Activated CD8-positive, alpha-beta memory T cell treated with anti-CD3 and anti-CD28 coated beads, Interleukin-2, amount 50 U/mL, for 24 hours (primary cell): ENCODE data around the gene CCL27.

Source experiments
- DNase-seq: peaks from one replicate; pipeline ENCODE4 v3.0.0-alpha.2; 2020; ENCODE audit errors: extremely low read depth

CCL27 gene

DNA sequence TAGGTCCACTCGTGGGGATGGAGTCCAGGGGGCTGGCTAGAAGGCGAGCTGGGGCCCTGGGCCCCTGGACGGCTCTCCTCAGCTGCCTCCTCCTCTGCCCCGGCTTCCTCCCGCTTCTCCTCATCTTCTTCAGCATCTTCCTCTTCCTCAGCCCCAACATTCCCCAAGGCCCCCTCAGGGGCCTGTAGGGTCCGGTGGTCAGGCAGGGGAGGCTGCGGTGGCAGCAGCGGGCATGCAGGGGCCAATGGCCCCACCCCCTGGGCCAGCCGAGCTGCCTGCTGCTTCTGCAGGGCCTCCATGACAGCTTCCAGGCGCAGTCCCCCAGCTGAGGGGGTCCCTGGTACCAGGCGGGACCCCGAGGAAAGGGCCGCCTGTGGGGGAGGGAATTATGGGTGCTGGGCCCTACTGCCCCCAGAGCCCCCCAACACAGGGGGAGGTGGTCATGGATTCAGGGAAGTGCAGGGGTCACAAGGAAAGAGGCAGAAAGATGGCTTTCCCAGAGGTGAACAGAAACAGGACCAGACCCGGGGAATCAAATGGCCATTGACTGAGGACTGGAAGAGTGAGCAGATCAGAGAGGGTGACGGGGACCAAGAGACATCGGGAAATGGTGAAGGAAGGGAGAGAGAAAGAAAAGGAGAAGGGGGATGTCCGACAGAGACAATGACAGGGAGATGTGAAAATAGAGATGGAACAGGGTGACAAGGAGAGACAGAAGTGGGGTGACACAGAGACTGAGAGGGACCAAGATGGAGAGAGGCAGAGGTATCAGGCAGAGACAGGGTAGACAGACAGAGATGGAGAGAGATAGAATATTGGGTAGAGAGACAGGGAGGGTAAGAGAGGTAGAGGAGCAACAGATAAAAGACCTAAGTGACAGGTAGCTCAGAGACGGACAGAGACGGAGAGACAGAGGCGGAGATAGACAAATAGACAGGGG is 34.5 kb downstream of the CCL27 start:
- no peak for DNase-seq

DNA sequence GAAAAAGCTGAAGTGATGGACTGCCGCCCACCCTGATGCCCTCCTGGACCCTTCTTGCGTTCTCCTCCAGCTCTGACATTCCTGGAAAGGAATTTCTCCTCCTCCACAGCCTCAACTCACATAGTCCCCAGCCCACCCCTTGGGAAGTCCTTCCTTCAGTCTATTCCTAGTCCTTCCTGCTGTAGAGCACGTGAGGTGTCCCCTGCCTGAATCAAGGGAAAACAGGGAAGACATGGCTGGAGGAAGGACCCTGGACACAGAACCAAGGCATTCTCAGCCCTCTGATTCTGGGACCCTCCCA is 37.3 kb downstream of the CCL27 start:
- DNase-seq, result no peak

DNA sequence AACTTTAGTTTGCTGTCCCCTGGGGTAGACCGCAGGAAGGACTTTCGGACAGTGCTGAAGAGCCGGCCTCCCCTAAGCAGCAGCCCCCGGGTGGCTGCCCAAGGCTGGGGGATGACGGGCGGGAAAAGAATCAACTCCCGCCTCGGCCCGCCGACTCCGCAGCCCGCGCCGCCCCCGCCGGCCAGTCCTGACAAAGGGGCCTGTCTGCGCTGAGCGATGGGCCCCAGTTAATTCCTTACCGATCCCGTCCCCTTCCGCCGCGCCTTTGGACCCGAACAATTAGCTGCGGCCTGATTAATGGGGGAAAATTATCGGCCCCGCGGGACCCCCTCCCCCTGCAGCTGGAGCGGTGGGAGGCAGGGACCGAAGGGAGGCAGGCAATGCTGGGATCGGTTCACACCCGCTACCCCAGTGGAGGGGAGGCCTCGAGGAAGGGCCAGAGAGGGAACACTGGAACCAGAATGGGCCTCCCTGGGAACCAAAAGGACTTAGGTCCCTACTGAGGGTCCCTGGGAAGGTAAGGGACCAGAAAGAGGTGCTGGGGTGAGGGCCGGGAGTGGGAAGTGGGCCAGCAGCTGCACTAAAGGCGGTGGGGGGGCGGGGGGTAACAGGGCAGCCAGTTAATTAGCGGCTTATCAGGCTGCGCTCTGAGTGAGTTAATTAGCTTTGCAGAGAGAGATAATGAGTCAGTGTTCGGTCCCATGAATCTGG is 37.8 kb downstream of the CCL27 start:
- DNase-seq, result no peak

DNA sequence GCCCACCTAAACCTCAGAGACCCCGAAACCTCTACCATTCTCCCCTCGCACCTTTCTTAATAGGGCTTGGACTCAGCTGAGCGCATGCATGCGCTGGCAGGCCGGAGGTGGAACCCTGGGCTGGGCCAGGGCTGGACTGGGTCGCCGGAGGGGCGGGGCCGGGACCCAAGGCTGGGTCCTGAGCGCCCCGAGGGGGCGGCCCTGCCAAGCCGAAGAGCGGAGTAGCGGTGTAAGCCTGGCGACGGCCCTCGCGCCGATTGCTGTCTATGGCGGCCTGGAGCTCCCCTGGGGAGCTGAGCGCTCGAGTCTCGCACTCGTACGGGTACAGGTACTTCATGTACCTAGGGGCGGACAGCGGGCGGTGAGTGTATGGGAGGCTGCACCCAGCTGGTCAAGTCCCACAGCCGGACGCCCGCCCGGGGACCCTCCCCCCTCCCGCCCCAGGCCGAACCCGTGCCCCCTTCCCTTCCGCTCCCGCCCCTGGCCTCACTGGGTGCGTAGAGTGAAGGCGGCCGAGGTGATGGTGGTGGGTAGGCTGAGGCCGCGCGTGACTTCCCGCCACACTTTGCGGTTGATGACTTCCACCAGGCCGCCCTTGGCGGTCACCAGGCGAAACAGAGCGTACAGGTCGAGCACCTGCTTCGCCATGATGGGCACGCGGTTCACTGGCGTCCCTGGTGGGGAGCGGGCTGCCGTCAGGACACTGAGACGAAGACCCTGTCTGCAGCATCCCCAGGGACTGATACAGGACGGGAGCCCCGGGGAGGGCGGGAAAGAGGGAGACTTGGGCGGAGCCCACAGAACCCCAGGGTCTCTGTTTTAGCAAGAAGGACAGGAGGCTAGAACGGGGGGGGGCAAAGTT is 38.9 kb downstream of the CCL27 start:
- no peak for DNase-seq

DNA sequence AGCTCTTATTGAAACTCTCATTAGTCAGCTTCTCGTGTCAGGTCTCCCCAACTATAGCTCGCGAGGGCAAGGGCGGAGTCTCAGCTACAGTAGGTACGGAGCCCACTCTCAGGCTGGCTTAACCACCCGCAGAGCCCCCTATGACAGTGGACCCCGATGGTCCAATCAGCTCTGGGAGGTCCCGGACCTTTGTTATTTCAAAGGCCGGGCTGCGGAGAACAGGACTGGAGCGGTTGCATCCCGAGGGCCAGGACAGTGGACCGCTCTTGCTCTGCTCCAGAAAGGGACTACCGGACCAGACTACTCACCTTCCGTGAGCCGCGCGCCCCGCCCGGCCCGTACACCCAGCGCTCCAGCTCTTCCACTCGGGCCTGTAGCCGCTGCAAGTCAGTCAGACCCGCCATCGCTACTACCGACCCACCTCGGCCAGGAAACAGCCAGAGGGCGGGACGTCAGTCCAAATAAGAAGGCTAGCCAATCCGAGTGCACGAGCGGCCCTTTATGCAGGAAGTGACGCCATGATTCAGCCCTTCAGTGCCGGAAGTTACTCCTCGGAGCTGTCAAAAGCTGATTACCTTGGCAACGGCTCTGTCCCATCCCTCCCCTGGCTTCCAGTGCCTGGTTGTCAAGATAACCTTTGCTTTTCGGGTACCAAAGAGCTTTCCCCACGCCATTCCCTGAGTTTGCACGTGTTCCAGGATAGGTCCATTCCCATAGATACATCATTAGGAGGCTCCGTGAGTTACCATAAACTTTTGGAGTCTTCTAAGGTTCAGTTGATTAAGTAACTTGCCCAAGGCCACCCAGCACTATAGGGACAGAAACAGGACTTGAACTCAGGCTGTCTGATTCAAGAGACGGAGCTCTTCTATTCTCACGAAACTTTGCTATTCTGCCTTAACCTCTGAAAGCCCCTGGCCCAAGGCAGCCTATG is 42.1 kb downstream of the CCL27 start, which contains the start of gene DCTN3:
Gene DCTN3, minus strand, starts transcription at position 435 of the 934 bp plus-strand sequence. Its CDS starts 31 bp downstream, at position 404.
- DNase-seq, result peak; percentile 83

DNA sequence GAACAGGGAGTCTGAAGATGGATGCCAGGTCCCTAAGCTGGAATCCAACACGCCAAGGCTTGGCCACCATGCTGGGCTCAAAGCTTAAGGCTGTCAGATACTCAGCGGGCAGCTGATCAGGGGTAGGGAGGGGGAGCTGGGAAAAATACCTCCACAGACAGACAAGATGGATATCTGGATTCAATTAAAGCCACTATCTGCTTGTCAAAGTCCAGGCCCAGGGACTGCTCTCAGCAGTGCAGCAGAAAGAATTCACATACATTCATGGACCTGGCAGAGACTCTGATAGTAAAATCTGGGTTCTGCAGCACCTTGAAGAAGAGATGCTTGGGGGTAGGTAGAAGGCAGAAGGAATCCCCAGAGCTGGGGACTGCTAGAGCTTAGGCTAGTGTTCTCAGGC is 47.3 kb downstream of the CCL27 start:
- no peak for DNase-seq

DNA sequence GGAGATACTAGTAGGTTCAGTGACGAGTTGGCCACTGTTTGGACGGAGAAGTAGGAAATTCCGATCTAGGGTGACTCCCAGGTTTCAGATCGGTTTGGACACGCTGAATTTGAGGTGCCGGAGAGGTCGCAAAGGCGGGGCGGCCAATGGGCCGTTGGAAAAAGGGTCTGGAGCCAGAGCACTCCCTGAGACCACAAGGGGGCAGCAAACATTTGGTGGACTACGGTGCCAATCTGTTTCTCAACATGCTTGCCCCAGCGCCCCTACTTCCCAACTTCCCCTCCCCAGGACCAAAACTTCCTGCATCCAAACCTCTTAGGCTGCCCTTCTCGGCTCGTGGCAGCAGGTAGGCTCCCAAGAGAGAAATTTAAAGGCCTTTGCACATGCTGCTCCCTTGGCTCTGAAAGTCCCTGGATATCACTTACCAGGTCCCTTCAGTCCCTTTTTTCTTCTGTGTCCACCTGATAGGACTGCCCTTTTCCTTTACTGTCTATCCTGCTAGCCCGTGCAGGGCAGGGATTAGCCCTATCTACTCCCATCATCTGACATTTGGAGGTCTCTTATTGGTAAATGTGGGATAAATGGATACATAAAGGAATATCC is 49.6 kb downstream of the CCL27 start:
- peak; percentile 21 for DNase-seq
